GM18873 (cell line): ENCODE data around the gene ADAMTSL3.

Experiments
- ATAC-seq: cut with Tn5 transposase; IDR thresholded peaks from one replicate; pipeline ENCODE4 v1.9.1; 2021; ENCODE audit warnings: mild to moderate bottlenecking, moderate library complexity, moderate number of reproducible peaks; ENCODE audit not compliant: unreplicated experiment, low FRiP score

Gene ADAMTSL3

DNA sequence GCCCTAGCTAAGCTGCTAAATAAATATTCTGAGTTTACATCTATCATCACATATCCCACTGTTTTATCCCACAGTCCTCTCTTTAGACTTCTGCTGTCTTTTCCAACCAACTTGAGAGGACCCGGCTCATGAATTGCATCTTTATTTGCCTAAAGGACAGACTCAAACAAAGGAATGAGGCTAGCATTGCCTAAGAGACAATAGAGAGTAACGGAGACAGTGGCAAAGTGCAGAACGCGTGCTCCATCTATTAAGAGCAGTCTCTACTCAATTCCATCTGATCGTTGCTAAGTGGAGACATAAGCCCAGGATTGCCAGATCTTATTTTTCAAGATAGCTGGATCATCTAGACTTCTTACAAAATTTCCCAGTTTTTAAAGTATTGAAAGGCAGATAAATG is 2.3 kb downstream of the ADAMTSL3 start:
- no peak for ATAC-seq

DNA sequence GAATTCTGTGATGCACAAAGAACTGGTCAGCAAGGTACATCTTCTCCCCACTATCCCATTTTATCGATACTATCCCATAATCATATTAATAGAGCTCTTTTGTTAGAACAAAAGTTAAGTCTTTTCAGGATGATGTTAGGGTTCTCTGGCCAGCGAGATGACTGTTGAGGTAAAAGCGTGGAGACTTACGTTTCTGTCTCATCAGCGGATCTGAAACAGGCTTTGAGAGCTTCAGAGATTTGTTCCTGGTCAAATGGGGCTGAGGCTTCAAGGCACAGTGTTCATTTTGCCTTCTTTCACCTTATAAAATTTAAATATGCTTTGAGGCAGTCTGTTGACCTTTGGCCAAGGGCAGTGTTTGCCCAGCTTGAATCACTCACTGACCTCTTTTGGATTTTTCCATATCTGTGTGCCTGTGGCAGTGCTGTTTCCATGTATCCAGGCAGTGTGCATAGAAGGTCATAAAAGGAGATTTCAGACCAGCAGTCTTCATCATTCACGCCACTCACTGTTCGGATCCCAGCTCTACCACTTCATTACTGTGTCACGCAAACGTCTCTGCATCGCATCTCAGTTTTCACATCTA is 3.1 kb downstream of the ADAMTSL3 start:
- no peak for ATAC-seq

DNA sequence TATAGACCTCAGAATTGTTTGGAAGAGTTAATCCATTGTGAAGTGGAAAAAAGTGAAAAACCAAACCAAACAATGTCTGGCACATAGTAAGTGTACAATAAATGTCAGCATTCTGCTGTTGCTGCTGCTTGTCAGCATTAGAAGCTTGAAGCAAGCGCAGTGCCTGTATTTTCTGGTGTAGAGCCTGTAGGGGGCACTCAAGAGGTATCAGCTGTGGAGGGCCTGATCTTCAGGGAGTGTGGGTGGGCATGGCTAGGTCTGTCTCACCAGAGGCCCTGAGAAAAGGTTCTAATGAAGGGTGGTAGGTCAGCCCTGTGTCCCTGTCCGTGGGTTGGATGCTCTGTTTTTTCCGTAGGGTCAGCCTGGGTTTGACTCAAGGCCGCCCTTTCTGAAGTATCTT is 3.6 kb downstream of the ADAMTSL3 start:
- no peak for ATAC-seq

DNA sequence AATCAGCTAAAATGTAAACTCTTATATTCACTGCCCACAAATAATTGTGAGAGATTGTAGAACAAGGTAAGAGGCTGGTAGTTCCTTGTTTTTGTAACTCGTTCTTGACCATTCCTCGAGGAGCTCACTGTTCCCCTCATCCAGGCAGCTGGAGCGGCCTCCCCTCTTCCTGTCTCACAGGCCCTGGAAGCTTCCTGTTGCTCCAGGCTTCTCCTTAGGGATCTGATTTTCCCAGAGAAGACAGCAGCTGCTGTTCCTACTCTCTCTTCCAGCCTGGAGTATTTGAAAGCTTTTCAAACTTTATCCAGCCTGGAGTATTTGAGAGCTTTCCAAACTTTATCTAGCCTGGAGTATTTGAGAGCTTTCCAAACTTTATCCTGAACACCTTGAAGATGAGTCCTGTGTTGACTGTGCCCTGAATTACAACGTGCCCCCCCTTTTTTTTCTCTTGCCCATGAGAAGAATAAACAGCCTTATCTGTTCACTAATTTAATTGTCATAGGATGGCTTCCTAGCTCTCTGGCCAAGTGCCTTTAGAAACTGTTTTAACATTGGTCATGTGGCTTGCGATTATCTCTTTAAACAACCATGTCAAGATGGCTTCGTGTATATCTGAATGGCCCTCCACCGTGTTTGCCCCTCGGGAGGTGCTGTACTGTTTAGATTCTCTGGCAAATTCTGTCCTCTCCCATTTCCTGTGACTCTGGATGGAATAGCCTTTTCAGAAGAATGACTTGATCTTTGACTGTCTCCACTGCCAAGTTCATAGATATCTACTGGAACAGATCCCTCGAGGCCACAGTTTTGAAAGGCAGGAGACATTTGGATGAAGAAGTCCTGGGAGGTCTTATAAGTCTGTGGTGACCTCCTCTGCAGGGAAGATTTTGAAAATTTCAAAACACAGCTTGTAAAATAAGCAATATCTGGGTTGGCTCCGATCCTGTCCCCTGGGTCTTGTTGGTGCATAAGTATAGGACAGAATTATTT is 4.8 kb downstream of the ADAMTSL3 start:
- ATAC-seq: no peak

DNA sequence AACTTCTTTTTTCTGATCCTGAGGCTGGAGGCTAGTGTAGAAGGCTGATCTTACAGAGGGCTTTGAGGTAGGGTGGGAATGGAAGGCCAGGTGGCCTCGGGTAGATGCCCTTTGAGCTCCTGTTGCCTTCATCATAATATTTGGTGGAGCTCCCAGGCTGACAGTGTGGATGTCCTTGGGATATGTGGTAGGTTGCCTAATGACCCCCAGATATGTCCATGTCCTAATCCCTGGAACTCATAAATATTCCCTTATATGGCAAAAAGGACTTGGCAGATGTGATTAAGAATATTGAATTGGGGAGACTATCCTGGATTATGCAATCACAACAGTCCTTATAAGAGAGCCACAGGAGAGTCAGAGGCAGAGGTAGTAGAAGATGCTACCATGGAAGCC is 5.5 kb downstream of the ADAMTSL3 start:
- ATAC-seq: no peak

DNA sequence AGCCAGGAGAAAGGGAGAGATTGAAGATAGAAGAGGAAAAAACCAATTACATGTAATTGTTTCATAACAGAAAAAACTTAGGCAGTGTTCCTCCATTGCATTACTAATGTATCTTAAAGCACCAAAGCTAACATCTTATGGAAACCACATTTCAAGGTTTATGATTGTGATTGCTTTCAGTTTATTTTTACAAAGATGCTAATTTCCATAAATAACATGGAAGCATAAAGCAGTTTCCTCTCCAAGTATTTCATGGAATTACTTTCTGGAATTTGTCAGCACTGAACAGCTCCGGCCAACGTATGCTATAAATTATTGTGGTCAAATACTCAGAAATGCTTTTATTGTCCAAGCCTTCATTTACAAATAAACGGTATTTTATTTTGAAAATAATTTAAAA is 11.6 kb downstream of the ADAMTSL3 start:
- ATAC-seq: no peak

DNA sequence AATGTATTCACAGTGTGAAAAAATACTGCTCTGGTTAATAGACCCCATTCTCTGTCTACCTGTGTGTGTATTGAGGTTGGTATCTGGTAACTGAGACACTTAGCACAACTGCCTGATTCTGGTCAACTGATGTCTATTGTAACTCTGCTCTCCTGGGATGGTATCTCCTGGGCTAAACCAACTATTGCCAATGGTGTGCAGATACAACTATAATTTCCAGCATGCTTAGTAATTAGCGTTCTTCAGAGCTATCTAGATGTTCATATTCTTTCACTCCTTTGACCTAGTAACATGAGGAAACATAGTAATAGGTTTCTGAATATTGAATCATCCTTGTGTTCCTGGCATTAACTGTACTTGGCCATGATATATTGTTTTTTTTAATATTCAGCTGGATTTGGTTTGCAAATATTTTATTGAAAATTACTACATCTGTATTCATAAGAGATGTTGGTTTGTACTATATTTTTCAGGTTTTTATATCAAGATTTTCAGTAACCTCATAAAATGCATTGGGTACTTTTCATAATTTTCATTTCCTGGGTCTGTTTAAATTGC is 16.8 kb downstream of the ADAMTSL3 start:
- ATAC-seq: no peak

DNA sequence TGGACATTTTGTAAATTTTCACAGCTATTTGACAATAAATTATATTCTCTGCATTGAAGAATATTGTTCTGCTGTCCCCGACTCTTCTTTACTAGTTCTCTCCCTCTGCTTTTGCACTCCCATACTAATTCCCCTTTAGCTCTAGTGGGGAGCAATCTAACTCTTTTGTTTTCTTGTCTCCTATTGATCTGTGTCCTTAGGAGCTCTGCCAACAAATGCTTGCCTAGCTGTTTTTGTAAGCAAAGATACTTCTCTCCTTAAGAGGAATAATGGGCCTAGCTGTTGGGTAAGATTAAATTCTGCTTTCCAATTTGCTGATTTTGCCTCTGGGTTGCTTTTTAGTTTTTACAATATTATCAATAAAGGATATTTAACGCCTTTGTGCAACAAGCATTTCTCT is 17.7 kb downstream of the ADAMTSL3 start:
- ATAC-seq: no peak

DNA sequence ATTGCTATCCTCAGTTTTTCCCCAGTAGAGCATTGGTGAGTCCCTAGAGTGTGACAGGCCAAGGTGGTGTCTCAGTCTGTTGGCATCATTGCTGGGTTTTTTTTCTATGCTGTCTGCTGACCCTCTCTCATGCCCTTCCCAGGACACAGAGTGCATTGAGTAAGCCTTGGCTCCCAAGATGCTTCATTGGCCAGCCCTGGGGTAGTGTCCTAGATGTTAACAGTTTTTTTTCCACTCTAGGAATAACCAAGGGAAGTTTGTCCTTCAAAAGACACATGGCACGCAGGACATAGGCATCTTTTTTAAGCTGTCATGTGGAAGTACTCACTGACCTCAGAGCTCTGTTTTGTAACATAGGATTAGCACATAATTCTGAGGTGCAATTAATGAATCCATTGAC is 19.5 kb downstream of the ADAMTSL3 start:
- no peak for ATAC-seq

DNA sequence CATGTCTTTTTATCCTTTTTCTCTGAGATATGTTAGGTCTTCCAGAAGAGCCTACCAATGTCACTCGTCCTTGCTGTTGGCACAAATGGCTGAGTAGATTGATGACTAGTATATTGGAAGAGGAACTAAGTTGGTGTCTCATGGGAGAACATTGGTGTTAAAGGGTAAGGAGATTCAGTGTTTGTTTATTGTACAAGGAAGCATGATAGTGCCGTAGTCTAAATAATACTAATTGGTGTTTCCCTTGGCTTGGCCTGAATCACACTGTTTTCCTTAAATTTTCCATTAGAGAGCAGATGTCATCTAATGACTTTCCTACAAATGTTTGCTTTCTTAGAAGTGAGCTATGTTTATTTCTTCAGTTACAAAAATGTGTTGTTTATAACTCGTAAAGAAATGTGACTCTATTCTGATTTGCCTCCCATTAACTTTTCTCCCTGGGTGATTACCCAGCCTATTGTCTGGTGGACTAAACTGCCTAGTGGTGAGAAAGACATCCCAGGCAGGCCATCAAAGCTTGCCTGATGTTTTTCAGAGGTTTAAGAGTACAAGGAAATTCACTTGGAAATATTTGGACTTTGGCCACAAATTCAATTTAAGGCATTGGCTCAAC is 28.7 kb downstream of the ADAMTSL3 start:
- ATAC-seq: no peak

DNA sequence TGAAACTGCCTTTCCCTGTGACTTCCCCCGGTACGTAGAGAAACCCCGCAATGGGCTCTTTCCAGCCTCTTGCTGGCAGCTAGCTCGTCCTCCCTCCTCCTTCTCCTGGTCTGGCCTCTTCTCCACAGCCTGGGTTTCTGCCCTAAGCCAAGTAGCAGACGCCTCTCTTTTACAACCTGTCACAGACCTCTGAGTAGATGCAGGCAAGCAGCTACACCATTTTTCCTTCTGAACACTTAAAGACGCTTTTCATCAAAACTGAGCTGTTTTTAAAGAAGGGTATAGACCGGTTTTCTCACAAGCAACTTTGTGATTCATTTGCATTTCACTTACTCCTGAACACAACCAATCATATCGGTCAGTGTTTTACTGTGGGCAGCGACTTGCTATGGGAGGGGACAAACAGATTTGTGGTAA is 32.0 kb downstream of the ADAMTSL3 start:
- ATAC-seq: no peak

DNA sequence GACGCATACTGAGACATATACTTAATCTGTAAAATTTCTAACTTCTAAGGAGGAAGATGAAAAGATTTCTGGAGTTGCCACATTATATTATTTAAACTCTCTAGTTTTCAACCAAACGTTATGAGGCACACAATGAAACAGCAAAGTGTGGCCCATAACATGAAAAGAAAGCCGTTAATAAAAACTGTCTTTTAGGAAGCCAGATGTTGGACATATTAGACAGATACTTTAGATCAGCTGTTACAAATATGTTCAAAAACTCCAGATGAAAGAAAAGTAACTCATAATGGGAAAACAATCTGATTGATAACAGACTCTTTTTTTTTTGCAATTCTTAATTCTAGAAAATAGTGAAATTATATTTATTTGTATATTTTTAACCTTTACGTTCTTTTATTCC is 34.3 kb downstream of the ADAMTSL3 start:
- ATAC-seq: no peak

DNA sequence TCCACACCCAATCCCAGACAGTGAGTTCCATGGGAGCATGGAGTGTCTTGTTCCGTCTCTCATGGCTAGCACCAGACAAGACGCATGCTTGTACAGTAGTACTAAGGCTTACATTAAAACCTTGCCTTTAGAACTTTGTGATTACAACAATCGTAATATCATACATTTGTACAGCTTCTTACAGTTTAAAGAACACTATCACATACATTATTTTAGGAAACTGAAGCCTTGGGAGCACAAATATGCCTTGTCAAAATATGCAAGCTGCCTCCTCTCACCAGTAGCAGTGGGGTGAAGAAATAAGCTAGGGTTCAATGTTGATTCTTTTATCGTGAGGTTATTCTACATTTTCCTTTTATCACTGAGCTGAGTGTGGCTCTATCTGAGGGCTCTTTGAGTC is 36.8 kb downstream of the ADAMTSL3 start:
- ATAC-seq: no peak

DNA sequence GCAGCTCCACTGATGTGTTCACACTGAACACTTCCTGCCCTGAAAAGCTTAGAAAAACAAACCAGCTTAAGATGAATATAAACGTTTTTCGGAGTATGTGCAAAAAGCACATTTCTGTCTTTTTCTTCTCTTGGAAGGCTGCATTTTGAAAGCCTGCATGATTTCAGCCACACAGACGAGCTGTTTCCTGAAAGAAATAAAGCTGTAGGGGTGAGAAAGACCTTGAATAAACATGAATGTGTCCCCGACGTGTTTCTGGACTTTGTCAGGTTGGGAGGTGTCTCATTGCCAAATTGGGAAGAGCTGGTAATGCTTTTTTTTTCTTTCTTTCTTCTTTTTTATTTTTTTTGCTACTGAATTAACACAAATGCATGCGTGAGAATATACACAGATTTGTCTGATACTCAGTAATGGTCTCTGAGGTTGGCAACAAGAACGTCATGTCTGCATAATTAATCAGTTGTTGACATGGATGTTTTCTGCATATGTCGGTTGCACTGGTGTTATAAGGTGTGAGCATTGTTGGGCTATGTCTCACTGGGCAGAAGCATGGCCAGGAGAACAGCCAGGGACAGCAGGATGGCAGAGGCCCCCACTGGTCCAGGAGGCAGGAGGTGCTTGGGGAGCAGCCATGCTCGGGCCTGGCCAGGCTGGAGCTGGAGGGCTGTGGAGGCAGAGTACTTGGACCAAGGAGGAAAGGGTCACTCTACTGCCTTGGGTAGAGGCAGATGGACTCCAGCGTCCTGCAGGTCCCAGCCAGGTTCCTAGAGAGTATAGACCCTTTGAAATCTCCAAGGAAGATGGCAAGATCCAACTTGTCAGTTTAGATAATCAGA is 39.0 kb downstream of the ADAMTSL3 start:
- ATAC-seq: no peak

DNA sequence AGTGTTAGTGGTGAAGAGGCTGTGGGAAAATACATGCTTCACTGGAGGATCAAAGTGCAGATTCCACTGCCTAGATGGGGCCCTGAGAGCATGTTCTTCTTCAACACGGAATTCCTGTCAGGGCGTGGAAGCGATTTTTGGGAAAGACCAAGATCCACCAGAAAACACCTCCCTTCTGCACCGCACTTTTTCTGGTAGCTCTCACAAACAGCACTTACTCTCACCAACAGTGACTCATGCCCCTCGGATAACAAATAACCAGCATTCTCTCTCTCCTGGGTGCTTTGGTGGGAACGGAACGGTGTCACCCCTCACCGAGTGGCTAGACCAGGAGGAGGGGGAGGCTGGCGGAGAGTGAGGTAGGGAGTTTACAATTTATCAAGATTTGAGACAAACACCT is 40.1 kb downstream of the ADAMTSL3 start:
- ATAC-seq: no peak

DNA sequence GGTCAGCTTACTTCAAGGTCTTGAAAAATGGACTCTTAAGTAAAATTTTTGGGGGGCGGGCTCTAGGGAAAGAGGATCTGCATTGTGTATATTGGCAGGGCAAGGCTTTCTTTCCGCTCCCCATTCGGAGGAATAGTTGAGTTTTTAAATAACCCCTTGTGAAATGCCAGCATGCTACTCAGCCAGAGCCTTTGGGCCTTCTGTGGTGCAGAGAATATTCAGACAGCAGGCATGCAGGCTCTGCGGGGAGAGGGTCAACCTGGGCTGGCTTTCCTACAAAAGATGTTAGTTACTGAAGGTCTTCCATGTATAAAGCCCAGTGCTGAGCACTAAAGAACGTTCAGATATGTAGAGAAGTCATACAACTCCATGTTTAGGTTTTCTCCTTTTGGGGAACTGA is 40.6 kb downstream of the ADAMTSL3 start:
- ATAC-seq: no peak

DNA sequence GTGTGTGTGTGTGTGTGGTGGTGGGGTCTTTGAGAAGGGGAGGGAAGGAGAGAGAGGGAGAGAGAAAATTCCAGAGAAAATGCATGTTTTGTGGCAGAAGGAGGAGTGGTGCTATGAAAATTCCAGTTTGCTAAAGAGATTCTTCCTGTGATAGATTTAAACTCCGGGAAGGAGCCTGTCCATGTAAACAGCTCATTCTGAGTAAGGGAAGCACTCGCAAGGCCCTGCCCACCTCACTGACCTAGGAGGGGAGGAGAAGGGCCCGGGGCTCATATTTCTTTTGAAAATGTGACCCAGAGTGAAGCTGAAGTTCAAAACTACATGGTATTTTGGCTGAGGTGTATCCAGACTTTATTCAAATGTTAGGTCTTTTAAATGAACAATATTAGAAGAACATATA is 41.3 kb downstream of the ADAMTSL3 start:
- ATAC-seq: no peak

DNA sequence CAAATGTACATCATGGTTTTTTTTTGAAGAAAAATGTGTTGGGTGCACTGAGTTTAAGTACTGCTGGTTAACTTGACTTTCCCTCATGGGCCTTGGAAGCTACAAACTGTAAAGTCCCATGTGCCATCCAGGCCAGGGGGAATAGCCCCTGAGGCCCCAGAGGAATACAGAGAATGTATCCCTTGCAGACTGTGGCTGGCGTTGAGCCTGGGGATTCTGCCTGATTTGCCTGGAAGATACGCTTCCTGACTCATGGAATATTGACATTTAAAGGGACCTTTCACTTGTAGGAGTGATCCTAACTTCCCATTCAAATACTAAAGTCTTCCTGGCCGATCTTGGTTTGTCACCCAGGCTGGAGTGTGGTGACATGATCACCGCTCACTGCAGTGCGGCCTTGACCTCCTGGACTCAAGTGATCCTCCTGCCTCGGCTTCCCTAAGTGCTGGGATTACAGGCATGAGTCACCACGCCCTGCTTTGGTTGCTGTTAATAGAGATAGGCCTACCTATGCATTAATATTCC is 42.0 kb downstream of the ADAMTSL3 start:
- no peak for ATAC-seq

DNA sequence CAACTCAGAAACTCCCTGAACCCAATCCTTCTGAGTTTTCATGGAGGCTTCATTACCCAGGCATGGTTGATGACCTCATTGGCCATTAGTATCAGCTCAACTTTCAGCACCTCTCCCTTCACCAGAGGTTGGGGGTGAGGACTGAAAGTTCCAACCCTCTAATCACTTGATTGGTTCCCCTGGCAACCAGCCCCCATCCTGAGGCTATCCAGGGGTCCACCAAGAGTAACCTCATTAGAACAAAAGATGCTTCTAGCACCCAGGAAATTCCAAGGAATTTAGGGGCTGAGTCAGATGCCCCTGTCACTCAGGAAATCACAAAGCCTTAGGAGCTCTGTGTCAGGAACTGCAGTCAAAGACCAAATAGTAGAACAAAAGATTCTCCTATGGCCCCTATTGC is 43.8 kb downstream of the ADAMTSL3 start:
- no peak for ATAC-seq

DNA sequence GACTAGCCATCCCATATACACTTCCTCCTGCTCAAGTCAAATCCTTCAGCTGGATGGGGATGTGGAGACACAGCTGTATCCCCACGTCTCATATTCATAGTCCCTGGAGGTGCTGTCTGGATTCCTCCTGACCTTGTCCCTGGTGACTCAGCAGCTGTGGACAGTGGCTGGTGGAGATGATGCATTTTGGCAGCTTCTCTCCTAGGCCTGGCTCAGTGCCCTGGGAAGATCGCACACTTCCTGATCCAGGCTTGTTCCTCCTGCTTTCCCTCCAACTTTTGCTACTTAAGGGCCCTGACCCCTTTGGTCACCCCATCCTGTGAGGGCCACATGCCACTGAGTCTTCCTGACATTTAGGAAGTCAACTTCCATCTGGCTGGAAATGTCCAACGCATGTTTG is 44.4 kb downstream of the ADAMTSL3 start:
- no peak for ATAC-seq
